Mesendoderm (in vitro differentiated cells): ENCODE results near the gene NSMF.
"Not testable (repeated sequence)": the region's sequence is repeated elsewhere in the genome, so short reads cannot be mapped to it uniquely, and the experiment has no call there.

ENCODE experiments used
- DNase-seq: peaks from one replicate; pipeline ENCODE4 v3.0.0; 2013
- H2AK5ac ChIP-seq: 2 replicates; pipeline ENCODE4 v1.6.1; 2013; ENCODE audit warnings: low read length, inconsistent platforms
- H2BK120ac ChIP-seq: 2 replicates; pipeline ENCODE4 v1.6.1; 2013; ENCODE audit warnings: low read depth, mild to moderate bottlenecking, low read length, moderate library complexity, mixed read lengths
- H2BK15ac ChIP-seq: replicated peaks from 2 replicates; pipeline ENCODE4 v1.6.1; 2013; ENCODE audit warnings: low read depth, mild to moderate bottlenecking, moderate library complexity
- H2BK5ac ChIP-seq: 2 replicates; pipeline ENCODE4 v1.6.1; 2013; ENCODE audit warnings: low read length, inconsistent platforms
- H3K18ac ChIP-seq: 2 replicates; pipeline ENCODE4 v1.6.1; 2013; ENCODE audit warnings: mild to moderate bottlenecking, low read length, mixed read lengths
- H3K23ac ChIP-seq: one replicate; pipeline ENCODE4 v1.6.1; 2013; ENCODE audit warnings: low read length
- H3K27ac ChIP-seq: 2 replicates; pipeline ENCODE4 v1.5.1; 2013; ENCODE audit warnings: low read depth, mild to moderate bottlenecking, inconsistent platforms, low read length, moderate library complexity
- H3K27me3 ChIP-seq: 2 replicates; pipeline ENCODE4 v1.6.1; 2013; ENCODE audit warnings: low read length, control low read depth, mild to moderate bottlenecking, inconsistent platforms; ENCODE audit not compliant: insufficient read depth, poor library complexity
- H3K36me3 ChIP-seq: 2 replicates; pipeline ENCODE4 v1.6.1; 2013; ENCODE audit warnings: low read length, inconsistent platforms; ENCODE audit not compliant: control insufficient read depth, insufficient read depth
- H3K4ac ChIP-seq: one replicate; pipeline ENCODE4 v1.6.1; 2013; ENCODE audit warnings: low read depth, mild to moderate bottlenecking, low read length, moderate library complexity
- H3K4me1 ChIP-seq: 2 replicates; pipeline ENCODE4 v1.6.1; 2013; ENCODE audit warnings: low read depth, low read length, inconsistent platforms; ENCODE audit not compliant: control insufficient read depth
- H3K4me2 ChIP-seq: 2 replicates; pipeline ENCODE4 v1.6.1; 2013; ENCODE audit warnings: low read length
- H3K4me3 ChIP-seq: 2 replicates; pipeline ENCODE4 v1.5.1; 2013; ENCODE audit warnings: mild to moderate bottlenecking, low read length
- H3K56ac ChIP-seq: one replicate; pipeline ENCODE4 v1.6.1; 2013; ENCODE audit warnings: low read length
- H3K79me1 ChIP-seq: 2 replicates; pipeline ENCODE4 v1.6.1; 2013; ENCODE audit warnings: low read length, inconsistent platforms
- H3K79me2 ChIP-seq: 2 replicates; pipeline ENCODE4 v1.6.1; 2013; ENCODE audit warnings: mild to moderate bottlenecking, low read length; ENCODE audit not compliant: control insufficient read depth, insufficient read depth
- H3K9ac ChIP-seq: 2 replicates; pipeline ENCODE4 v1.6.1; 2013; ENCODE audit warnings: low read length, inconsistent platforms
- H4K5ac ChIP-seq: one replicate; pipeline ENCODE4 v1.6.1; 2013; ENCODE audit warnings: low read length
- H4K8ac ChIP-seq: one replicate; pipeline ENCODE4 v1.6.1; 2013; ENCODE audit warnings: low read depth, mild to moderate bottlenecking, control low read depth, low read length, moderate library complexity
- WGBS: extraction: QIAGEN DNeasy Blood & Tissue Kit; methylation state at CpG from one replicate; pipeline ENCODE4 v1.1.7; 2013; ENCODE audit warnings: low lambda C conversion rate, missing lambda C conversion rate; ENCODE audit not compliant: insufficient coverage; ENCODE audit errors: extremely low coverage; 5-methylcytosine and 5-hydroxymethylcytosine counted together

Gene NSMF

DNA sequence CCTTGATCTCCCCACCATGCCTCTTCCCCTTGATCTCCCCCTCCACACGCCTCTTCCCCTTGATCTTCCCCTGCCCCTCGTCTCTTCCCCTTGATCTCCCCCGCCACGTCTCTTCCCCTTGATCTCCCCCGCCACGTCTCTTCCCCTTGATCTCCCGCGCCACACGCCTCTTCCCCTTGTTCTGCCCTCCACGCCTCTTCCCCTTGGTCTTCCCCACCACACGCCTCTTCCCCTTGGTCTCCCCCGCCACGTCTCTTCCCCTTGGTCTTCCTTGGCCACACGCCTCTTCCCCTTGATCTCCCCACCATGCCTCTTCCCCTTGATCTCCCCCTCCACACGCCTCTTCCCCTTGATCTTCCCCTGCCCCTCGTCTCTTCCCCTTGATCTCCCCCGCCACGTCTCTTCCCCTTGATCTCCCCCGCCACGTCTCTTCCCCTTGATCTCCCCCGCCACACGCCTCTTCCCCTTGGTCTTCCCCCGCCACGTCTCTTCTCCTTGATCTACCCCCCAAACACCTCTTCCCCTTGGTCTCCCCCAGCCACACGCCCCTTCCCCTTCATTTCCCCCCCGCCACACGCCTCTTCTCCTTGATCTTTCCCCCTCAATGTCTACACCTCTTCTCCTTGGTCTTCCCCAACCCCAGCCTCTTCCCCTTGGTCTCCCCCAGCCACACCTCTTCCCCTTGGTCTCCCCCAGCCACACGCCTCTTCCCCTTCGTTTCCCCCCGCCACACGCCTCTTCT, 7.7 kb downstream of the NSMF start:
- not testable (repeated sequence) for H2BK15ac ChIP-seq, H4K5ac ChIP-seq, H3K4me3 ChIP-seq, H3K79me2 ChIP-seq, H3K4ac ChIP-seq, H3K4me2 ChIP-seq, H2AK5ac ChIP-seq, H2BK120ac ChIP-seq, H3K27ac ChIP-seq, H3K9ac ChIP-seq, H2BK5ac ChIP-seq, H3K23ac ChIP-seq, H3K79me1 ChIP-seq, H3K18ac ChIP-seq, DNase-seq, H3K27me3 ChIP-seq, H3K36me3 ChIP-seq, H3K4me1 ChIP-seq, H3K56ac ChIP-seq, H4K8ac ChIP-seq
- WGBS = 100% methylated on average over 3 of the region's 31 CpGs

DNA sequence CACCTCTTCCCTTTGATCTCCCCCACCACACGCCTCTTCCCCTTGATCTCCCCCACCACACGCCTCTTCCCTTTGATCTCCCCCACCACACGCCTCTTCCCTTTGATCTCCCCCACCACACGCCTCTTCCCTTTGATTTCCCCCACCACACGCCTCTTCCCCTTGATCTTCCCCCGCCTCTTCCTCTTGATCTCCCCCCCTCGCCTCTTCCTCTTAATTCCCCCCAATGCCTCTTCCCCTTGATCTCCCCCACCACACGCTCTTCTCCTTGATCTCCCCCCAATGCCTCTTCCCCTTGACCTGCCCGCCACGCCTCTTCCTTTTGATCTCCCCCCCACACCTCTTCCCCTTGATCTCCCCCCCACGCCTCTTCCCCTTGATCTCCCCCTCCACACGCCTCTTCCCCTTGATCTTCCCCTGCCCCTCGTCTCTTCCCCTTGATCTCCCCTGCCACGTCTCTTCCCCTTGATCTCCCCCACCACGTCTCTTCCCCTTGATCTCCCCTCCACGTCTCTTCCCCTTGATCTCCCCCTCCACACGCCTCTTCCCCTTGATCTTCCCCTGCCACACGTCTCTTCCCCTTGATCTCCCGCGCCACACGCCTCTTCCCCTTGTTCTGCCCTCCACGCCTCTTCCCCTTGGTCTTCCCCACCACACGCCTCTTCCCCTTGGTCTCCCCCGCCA, 8.5 kb downstream of the NSMF start:
- not testable (repeated sequence) for H4K8ac ChIP-seq, H3K79me1 ChIP-seq, H3K4ac ChIP-seq, H3K23ac ChIP-seq, H3K18ac ChIP-seq, H3K9ac ChIP-seq, H4K5ac ChIP-seq, H3K56ac ChIP-seq, H3K27ac ChIP-seq, H2BK120ac ChIP-seq, H3K4me3 ChIP-seq, H2AK5ac ChIP-seq, H2BK15ac ChIP-seq, H3K4me2 ChIP-seq, H3K79me2 ChIP-seq, H3K36me3 ChIP-seq, H3K4me1 ChIP-seq, DNase-seq, H3K27me3 ChIP-seq, H2BK5ac ChIP-seq
- WGBS = no CpG with 5 or more reads among the region's 24 CpGs

DNA sequence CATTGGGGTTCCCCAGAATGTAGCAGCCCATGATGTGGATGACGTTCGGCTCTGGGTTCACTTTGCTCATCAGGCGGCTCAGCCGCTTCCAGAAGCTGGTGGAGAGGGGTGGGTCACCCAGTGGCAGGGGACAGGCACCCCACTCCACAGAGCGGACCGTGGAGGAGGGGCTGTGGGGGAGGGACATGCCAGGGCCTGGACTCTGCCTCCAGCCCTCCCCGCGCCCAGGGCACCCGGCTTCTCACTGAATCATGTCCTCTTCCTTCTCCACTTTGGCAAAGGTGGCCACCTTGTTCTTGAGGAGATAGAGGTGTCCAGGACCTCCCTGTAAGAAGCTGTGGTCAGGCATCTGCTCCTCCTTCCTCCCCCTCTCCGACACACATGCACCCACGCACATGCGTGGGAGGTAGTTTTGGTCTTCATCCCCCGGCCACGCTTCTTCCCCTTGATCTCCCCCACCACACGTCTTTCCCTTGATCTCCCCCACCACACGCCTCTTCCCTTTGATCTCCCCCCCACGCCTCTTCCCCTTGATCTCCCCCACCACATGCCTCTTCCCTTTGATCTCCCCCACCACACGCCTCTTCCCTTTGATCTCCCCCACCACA, 9.1 kb downstream of the NSMF start:
- Histone ChIP-seq H2BK120ac (no peak overlapping the region), H3K23ac (no peak overlapping the region), H3K79me1 (no peaks in the 10 kb centered on the region), H3K4me2 (no peak overlapping the region), H2BK5ac (no peak overlapping the region), H3K27me3 (no peaks in the 10 kb centered on the region), H4K5ac (no peak overlapping the region), H3K9ac (no peak overlapping the region), H3K36me3 (peaks cover 2% of the 10 kb centered on the region), H4K8ac (no peak overlapping the region), H3K4ac (no peak overlapping the region), H3K18ac (no peak overlapping the region), H3K4me1 (peaks cover 4% of the 10 kb centered on the region), H3K4me3 (no peak overlapping the region), H2BK15ac (no peak overlapping the region), H3K27ac (no peak overlapping the region), H2AK5ac (no peak overlapping the region), H3K56ac (no peak overlapping the region), H3K79me2 (no peaks in the 10 kb centered on the region)
- WGBS = no CpG with 5 or more reads among the region's 18 CpGs
- DNase-seq = no peak

DNA sequence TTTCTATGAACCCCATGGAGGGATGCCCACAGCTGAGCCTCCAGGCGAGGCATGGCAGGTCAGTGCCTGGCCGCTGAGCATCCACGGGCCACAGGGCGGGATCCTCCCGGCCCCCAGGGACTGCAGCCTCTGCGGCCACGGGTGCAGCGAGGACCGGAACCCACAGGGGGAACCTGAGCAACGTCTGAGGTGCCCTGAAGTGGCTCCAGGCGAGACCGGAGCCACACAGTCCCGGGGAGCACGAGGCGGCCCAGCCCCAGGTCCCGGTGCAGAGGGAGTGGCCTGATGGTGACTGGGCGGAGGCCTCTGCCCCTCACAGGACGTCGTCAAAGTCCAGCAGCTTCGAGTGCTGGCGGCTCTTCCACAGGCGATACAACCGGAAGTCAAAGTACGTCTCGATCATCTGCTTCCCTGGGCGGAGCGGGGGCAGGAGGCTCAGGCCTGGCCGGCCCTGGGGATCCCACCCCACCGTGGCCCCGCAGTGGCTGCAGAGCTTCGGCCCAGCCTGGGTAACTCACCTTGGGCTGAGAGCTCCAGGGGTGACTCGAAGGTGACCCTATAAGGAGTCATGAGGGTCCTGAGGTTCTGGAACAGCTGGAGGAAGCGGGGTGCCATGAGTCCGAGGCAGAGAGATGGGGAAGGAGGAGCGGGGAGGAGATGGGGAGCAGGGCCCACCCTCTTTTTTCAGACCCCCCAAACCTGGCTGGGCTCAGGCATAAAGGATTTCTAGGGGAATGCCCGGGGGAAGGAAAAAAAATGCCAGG, 9.9 kb downstream of the NSMF start:
- H3K27ac ChIP-seq = no peak overlapping the region
- H3K4me3 ChIP-seq = no peak overlapping the region
- no peak overlapping the region for H2BK15ac ChIP-seq
- DNase-seq = no peak
- no peaks in the 10 kb centered on the region for H3K79me1 ChIP-seq
- no peak overlapping the region for H3K18ac ChIP-seq
- no peak overlapping the region for H3K23ac ChIP-seq
- H3K4ac ChIP-seq = no peak overlapping the region
- no peak overlapping the region for H2BK120ac ChIP-seq
- no peak overlapping the region for H3K9ac ChIP-seq
- H3K4me1 ChIP-seq = no peaks in the 10 kb centered on the region
- no peak overlapping the region for H4K8ac ChIP-seq
- no peak overlapping the region for H3K4me2 ChIP-seq
- H2BK5ac ChIP-seq = no peak overlapping the region
- H3K27me3 ChIP-seq = no peaks in the 10 kb centered on the region
- H3K56ac ChIP-seq = no peak overlapping the region
- no CpG with 5 or more reads among the region's 36 CpGs for WGBS
- no peaks in the 10 kb centered on the region for H3K79me2 ChIP-seq
- H3K36me3 ChIP-seq = peaks cover 2% of the 10 kb centered on the region
- H4K5ac ChIP-seq = no peak overlapping the region
- no peak overlapping the region for H2AK5ac ChIP-seq

DNA sequence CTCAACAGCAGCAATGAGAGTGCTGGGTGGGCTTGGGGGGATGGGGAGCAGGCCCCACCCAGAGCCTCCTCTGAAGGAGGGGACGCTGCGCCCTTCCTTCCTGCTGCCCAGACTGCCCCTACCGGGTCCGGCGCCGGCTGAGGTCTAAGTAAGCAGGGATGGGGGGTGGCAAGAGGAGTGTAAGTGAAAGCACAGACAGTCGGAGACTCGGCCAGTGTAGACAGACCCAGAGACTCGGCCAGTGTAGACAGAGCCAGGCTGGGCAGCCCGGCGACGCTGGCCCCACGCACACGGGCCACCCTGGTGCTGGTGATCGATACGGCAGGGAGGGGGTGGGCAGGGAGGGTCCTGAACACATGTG, 10.6 kb downstream of the NSMF start:
- H3K36me3 ChIP-seq = peaks cover 2% of the 10 kb centered on the region
- H2BK5ac ChIP-seq = no peak overlapping the region
- H3K56ac ChIP-seq = no peak overlapping the region
- H3K4me2 ChIP-seq = no peak overlapping the region
- H3K18ac ChIP-seq = no peak overlapping the region
- no peak for DNase-seq
- H3K4me3 ChIP-seq = no peak overlapping the region
- no peaks in the 10 kb centered on the region for H3K27me3 ChIP-seq
- H3K23ac ChIP-seq = no peak overlapping the region
- no peak overlapping the region for H2AK5ac ChIP-seq
- H2BK120ac ChIP-seq = no peak overlapping the region
- no CpG with 5 or more reads among the region's 16 CpGs for WGBS
- H3K4ac ChIP-seq = no peak overlapping the region
- H3K79me2 ChIP-seq = no peaks in the 10 kb centered on the region
- H2BK15ac ChIP-seq = no peak overlapping the region
- H3K79me1 ChIP-seq = no peaks in the 10 kb centered on the region
- no peak overlapping the region for H3K9ac ChIP-seq
- H4K5ac ChIP-seq = no peak overlapping the region
- no peak overlapping the region for H3K27ac ChIP-seq
- H3K4me1 ChIP-seq = no peaks in the 10 kb centered on the region
- no peak overlapping the region for H4K8ac ChIP-seq
